Heart left ventricle (tissue), 13 donors: ENCODE measurements around the gene CBFA2T2.

Experiments used
- POLR2A ChIP-seq, 2 donors: fragments of 450-650 bp; IDR thresholded peaks; one replicate each; pipeline ENCODE4 v1.6.1; 2017; ENCODE audit warnings: antibody characterized with exemption in 2 of 2, mild to moderate bottlenecking in 2 of 2, moderate library complexity in 2 of 2
- TF ChIP-seq, protein P1 (sequence below), 12 donors: fragments of 200-600 bp; sonication (generic) in 4 of 12; IDR thresholded peaks; one replicate each; pipeline versions ENCODE4 v1.5.0 to v1.8.0; 2018 to 2022; ENCODE audit warnings: antibody characterized with exemption in 12 of 12, mild to moderate bottlenecking in 5 of 12
- donor health status: ischemic (EF 13 %, LVEDD 7.1; RV severe dilation, severe dysfunction).
- donor health status: DM: no; HTN: yes; CAD: no.
- donor health status: DM: no; HTN: no; CAD: no.
- donor health status: ischemic (EF 25% LVEDD 6.9; RV normal size, moderate dysfunction).
- donor health status: ischemic (EF 25% LVEDD 5.7; RV mildly dilated, moderate dysfunction).
- donor health status: ischemic (EF 35%, LVEDD 5.7; RV mildly dilated, moderate dysfunction).
- donor health status: nonischemic (EF 11% LVEDD 7.7; RV severe dilation, severe dysfunction).
- donor health status: DM: yes; HTN: yes; CAD: no.
- donor health status: PGD.
- donor health status: ischemic (EF 29% LVEDD 5.4; RV normal size, mild dysfunction).
- donor health status: nonischemic (EF 23%, LVEDD 6.1; RV moderate dilation, normal function).

- TF ChIP-seq, protein P1, sequence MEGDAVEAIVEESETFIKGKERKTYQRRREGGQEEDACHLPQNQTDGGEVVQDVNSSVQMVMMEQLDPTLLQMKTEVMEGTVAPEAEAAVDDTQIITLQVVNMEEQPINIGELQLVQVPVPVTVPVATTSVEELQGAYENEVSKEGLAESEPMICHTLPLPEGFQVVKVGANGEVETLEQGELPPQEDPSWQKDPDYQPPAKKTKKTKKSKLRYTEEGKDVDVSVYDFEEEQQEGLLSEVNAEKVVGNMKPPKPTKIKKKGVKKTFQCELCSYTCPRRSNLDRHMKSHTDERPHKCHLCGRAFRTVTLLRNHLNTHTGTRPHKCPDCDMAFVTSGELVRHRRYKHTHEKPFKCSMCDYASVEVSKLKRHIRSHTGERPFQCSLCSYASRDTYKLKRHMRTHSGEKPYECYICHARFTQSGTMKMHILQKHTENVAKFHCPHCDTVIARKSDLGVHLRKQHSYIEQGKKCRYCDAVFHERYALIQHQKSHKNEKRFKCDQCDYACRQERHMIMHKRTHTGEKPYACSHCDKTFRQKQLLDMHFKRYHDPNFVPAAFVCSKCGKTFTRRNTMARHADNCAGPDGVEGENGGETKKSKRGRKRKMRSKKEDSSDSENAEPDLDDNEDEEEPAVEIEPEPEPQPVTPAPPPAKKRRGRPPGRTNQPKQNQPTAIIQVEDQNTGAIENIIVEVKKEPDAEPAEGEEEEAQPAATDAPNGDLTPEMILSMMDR (IDR thresholded peaks at IDR 0.05), result no peak
- no peak for TF ChIP-seq POLR2A (IDR thresholded peaks at IDR 0.05)
Measured at GRCh38 chr20:33589059-33589458, 99.2 kb downstream of the CBFA2T2 start.
